ENCODE measurements around the gene DMRTB1. TPM values are rescaled to one million over a fixed set of nuclear protein-coding genes. Genes with fewer than 3 reads are reported as not detected.

DMRTB1 gene
- total and polyA plus RNA-seq, 2 of the 8 experiments (the other 6 are each of a cell fraction or from before 2014, with no cell fraction given), result 0.06 to 0.35 TPM

GRCh38 chr1:53514436-53514835, 55.2 kb downstream of the DMRTB1 start:
- no peak overlapping the region for H3K9ac ChIP-seq (replicated peaks in 1 of 4; ENCODE audit: extremely low read depth in 1 of 4, low read depth in 3 of 4, low read length in 3 of 4)
- H3K79me2 ChIP-seq (ENCODE audit: control insufficient read depth in 1 of 2, insufficient read depth in 2 of 2, low read length in 2 of 2), result no peaks in the 10 kb centered on the region
- no peak overlapping the region for H2BK12ac ChIP-seq (ENCODE audit: low read depth, low read length)
- no peak overlapping the region for H3K18ac ChIP-seq (ENCODE audit: extremely low read depth, low read length)
- no peaks in the 10 kb centered on the region for H3K23me2 ChIP-seq (ENCODE audit: low read depth, low read length)
- no peak overlapping the region for H2BK5ac ChIP-seq (ENCODE audit: low read depth, low read length)
- H3K4me1 ChIP-seq (replicated peaks in 1 of 4; ENCODE audit: control insufficient read depth in 3 of 4, insufficient read depth in 4 of 4, low read length in 3 of 4), result peaks cover 0 to 3% (median 1%) of the 10 kb centered on the region in 4 experiments; a peak in 1 of 7 replicates
- no peak overlapping the region for H4K91ac ChIP-seq (replicated peaks; ENCODE audit: insufficient read length, low read length)
- H3K79me1 ChIP-seq (ENCODE audit: low read depth, low read length), result no peaks in the 10 kb centered on the region
- DNase-seq (ENCODE audit: low read depth in 1 of 2, low spot score in 2 of 2) (no peak), FAIRE-seq (no peak)
- no peak overlapping the region for H3K4me3 ChIP-seq (ENCODE audit: extremely low read depth in 1 of 4, insufficient read depth in 2 of 4, low read depth in 3 of 4, low read length in 4 of 4)
- no peak overlapping the region for H4K5ac ChIP-seq (ENCODE audit: insufficient read length, low read depth, low read length)
- H3K14ac ChIP-seq (ENCODE audit: insufficient read length), result no peak overlapping the region
- no peak overlapping the region for H2BK15ac ChIP-seq (ENCODE audit: low read length)
- H3K27me3 ChIP-seq (replicated peaks in 1 of 4; ENCODE audit: control insufficient read depth in 3 of 4, extremely low read depth in 1 of 4, insufficient read depth in 3 of 4, low read length in 3 of 4), result no peaks in the 10 kb centered on the region
- no peak overlapping the region for H2BK120ac ChIP-seq (replicated peaks; ENCODE audit: low read depth, low read length)
- 97% methylated on average over 10 of the region's 10 CpGs; no CpG with 5 or more reads in 1 of the 2 experiments for WGBS, 2 experiments (ENCODE audit: extremely low coverage in 1 of 2, insufficient coverage in 1 of 2, insufficient read length in 1 of 2, insufficient replicate concordance in 2 of 2, low coverage in 1 of 2, low lambda C conversion rate in 2 of 2, missing lambda C conversion rate in 1 of 2)
- no peak overlapping the region for H3K4me2 ChIP-seq (ENCODE audit: insufficient read depth in 1 of 2, low read depth in 2 of 2, low read length in 2 of 2)
- ChIA-PET POLR2A (ENCODE audit: partially characterized antibody) (no interaction called here), CTCF (ENCODE audit: partially characterized antibody) (no interaction called here)
- H3K4ac ChIP-seq (replicated peaks; ENCODE audit: insufficient read length, low read depth, low read length), result no peak overlapping the region
- H3K23ac ChIP-seq (ENCODE audit: insufficient read length), result no peak overlapping the region
- H2AK5ac ChIP-seq (ENCODE audit: low read depth, low read length), result no peak overlapping the region
- 0 out of 2 replicates have a peak overlapping the region, but pooled peaks have one; percentile 31 for H4K8ac ChIP-seq (ENCODE audit: extremely low read depth, insufficient read depth, low read length)
- no peak overlapping the region for H3K27ac ChIP-seq (ENCODE audit: low read depth, low read length)
- H3K9me3 ChIP-seq (ENCODE audit: insufficient read depth in 2 of 2, low read depth in 1 of 2, low read length in 1 of 2), result no peaks in the 10 kb centered on the region
- no peaks in the 10 kb centered on the region for H4K20me1 ChIP-seq (replicated peaks in 1 of 2; ENCODE audit: control insufficient read depth in 1 of 2, insufficient read depth in 2 of 2, low read length in 2 of 2)
- H3K36me3 ChIP-seq (ENCODE audit: control insufficient read depth in 2 of 4, insufficient read depth in 4 of 4, low read length in 3 of 4), result no peaks in the 10 kb centered on the region
- no peak overlapping the region for H2BK20ac ChIP-seq (ENCODE audit: low read length)
- H3K56ac ChIP-seq (replicated peaks; ENCODE audit: insufficient read length, low read depth, low read length), result no peak overlapping the region
- H2AFZ ChIP-seq (ENCODE audit: low read length), result no peak overlapping the region
- no peak for TF ChIP-seq GTF2F1 (IDR thresholded peaks at IDR 0.05; ENCODE audit: borderline replicate concordance, low read depth, low read length)
- TF ChIP-seq CBX8 (IDR thresholded peaks at IDR 0.05; ENCODE audit: borderline replicate concordance, low read depth, low read length), result no peak
- no peak for TF ChIP-seq SIX5 (IDR thresholded peaks at IDR 0.05; ENCODE audit: low read depth, low read length)
- TF ChIP-seq EGR1 (IDR thresholded peaks at IDR 0.05; ENCODE audit: borderline replicate concordance, low read depth, low read length), result no peak
- no peak for TF ChIP-seq RFX5 (IDR thresholded peaks at IDR 0.05; ENCODE audit: borderline replicate concordance, low read depth, low read length)
- no peak for TF ChIP-seq PHF8 (conservative IDR thresholded peaks at IDR 0.05; ENCODE audit: low read depth, low read length)
- no peak for TF ChIP-seq MAFK (IDR thresholded peaks at IDR 0.05; ENCODE audit: low read depth, low read length)
- TF ChIP-seq MAX (IDR thresholded peaks at IDR 0.05), result no peak
- no peak for TF ChIP-seq KDM5A (IDR thresholded peaks at IDR 0.05; ENCODE audit: low read length)
- TF ChIP-seq SUZ12 (IDR thresholded peaks at IDR 0.05; ENCODE audit: low read length), result no peak
- no peak for TF ChIP-seq BRCA1 (IDR thresholded peaks at IDR 0.05; ENCODE audit: low read depth, low read length)
- TF ChIP-seq BACH1 (IDR thresholded peaks at IDR 0.05; ENCODE audit: low read length), result no peak
- no peak for TF ChIP-seq BCL11A (IDR thresholded peaks at IDR 0.05; ENCODE audit: low read depth in 2 of 2, low read length in 2 of 2)
- no peak for TF ChIP-seq POLR2AphosphoS5 (IDR thresholded peaks at IDR 0.05; ENCODE audit: low read depth, low read length)
